H1 (cell line): ENCODE data around the gene MNAT1. TPM values are rescaled to one million over a fixed set of nuclear protein-coding genes. Genes with fewer than 3 reads are reported as not detected.

ENCODE experiments used
- CTCF ChIA-PET: fragments of 300-600 bp; sonication (Branson Sonifier 250); formaldehyde crosslinking; loops from one replicate; lab custom pipeline; 2021; ENCODE audit not compliant: partially characterized antibody; lab: Charles Lee
- POLR2A ChIA-PET: fragments of 300-600 bp; sonication (Branson Sonifier 250); formaldehyde crosslinking; loops from one replicate; lab custom pipeline; 2021; ENCODE audit warnings: inconsistent platforms; ENCODE audit not compliant: partially characterized antibody; lab: Charles Lee
- DNase-seq, 2 experiments: peaks; one replicate each; pipeline versions ENCODE4 v3.0.0 to v3.0.0-alpha.2; 2010 to 2022; ENCODE audit warnings: low spot score in 2 of 2, low read depth in 1 of 2, mixed read lengths in 1 of 2
- FAIRE-seq: peaks from 2 replicates; lab custom pipeline; 2011; peaks lifted over from hg19 to GRCh38; lab: Jason Lieb, UNC
- H2AFZ ChIP-seq: 2 replicates; pipeline ENCODE4 v1.8.1; 2012; ENCODE audit warnings: low read length, inconsistent platforms
- H2AK5ac ChIP-seq: 2 replicates; pipeline ENCODE4 v1.6.1; 2013; ENCODE audit warnings: low read depth, low read length
- H2BK120ac ChIP-seq: replicated peaks from 2 replicates; pipeline ENCODE3; 2013; ENCODE audit warnings: low read depth, low read length, inconsistent platforms
- H2BK12ac ChIP-seq: 2 replicates; pipeline ENCODE4 v1.6.1; 2013; ENCODE audit warnings: low read depth, low read length
- H2BK15ac ChIP-seq: 2 replicates; pipeline ENCODE4 v1.6.1; 2013; ENCODE audit warnings: low read length
- H2BK20ac ChIP-seq: 2 replicates; pipeline ENCODE4 v1.6.1; 2013; ENCODE audit warnings: low read length
- H2BK5ac ChIP-seq: 2 replicates; pipeline ENCODE4 v1.6.1; 2013; ENCODE audit warnings: low read depth, low read length
- H3K14ac ChIP-seq: 2 replicates; pipeline ENCODE4 v1.6.1; 2013; ENCODE audit warnings: inconsistent platforms; ENCODE audit not compliant: insufficient read length
- H3K18ac ChIP-seq: 2 replicates; pipeline ENCODE4 v1.6.1; 2013; ENCODE audit warnings: low read length; ENCODE audit errors: extremely low read depth
- H3K23ac ChIP-seq: 2 replicates; pipeline ENCODE4 v1.6.1; 2013; ENCODE audit warnings: inconsistent platforms; ENCODE audit not compliant: insufficient read length
- H3K23me2 ChIP-seq: 2 replicates; pipeline ENCODE4 v1.6.1; 2013; ENCODE audit warnings: low read depth, low read length
- H3K27ac ChIP-seq: 2 replicates; pipeline ENCODE4 v1.6.1; 2011; ENCODE audit warnings: low read depth, low read length, inconsistent platforms
- H3K27me3 ChIP-seq, 4 experiments: replicated peaks in 1 of 4; 1 replicate in 1 of 4; 2 replicates in 3 of 4; pipeline versions ENCODE4 v1.6.1 to v1.8.1; 2011 to 2013; ENCODE audit warnings: low read length in 3 of 4, mild to moderate bottlenecking in 3 of 4, inconsistent platforms in 2 of 4, mixed read lengths in 2 of 4, moderate library complexity in 1 of 4; ENCODE audit not compliant: control insufficient read depth in 3 of 4, insufficient read depth in 3 of 4; ENCODE audit errors: extremely low read depth in 1 of 4
- H3K36me3 ChIP-seq, 4 experiments: 2 replicates each; pipeline versions ENCODE4 v1.6.1 to v1.8.1; 2011 to 2013; ENCODE audit warnings: mild to moderate bottlenecking in 4 of 4, low read length in 3 of 4, moderate library complexity in 2 of 4, control low read depth in 1 of 4, inconsistent platforms in 1 of 4; ENCODE audit not compliant: insufficient read depth in 4 of 4, control insufficient read depth in 2 of 4
- H3K4ac ChIP-seq: replicated peaks from 2 replicates; pipeline ENCODE3; 2013; ENCODE audit warnings: low read length, low read depth, mixed read lengths, inconsistent platforms; ENCODE audit not compliant: insufficient read length
- H3K4me1 ChIP-seq, 4 experiments: replicated peaks in 1 of 4; 1 replicate in 1 of 4; 2 replicates in 3 of 4; pipeline versions ENCODE4 v1.6.1 to v1.8.1; 2011 to 2013; ENCODE audit warnings: low read length in 3 of 4, inconsistent platforms in 2 of 4, mixed read lengths in 1 of 4; ENCODE audit not compliant: insufficient read depth in 4 of 4, control insufficient read depth in 3 of 4
- H3K4me2 ChIP-seq, 2 experiments: 2 replicates each; pipeline versions ENCODE4 v1.6.1 to v1.8.1; 2011 to 2013; ENCODE audit warnings: low read depth in 2 of 2, low read length in 2 of 2, control low read depth in 1 of 2, inconsistent platforms in 1 of 2, mild to moderate bottlenecking in 1 of 2; ENCODE audit not compliant: insufficient read depth in 1 of 2
- H3K4me3 ChIP-seq, 4 experiments: fragments of 200-600, 300-600 bp in 1 of 4; sonication (generic), shearing (Covaris generic), sonication (Bioruptor Twin) in 1 of 4; 2 replicates each; pipeline versions ENCODE4 v1.5.1 to v1.8.1; 2011 to 2016; ENCODE audit warnings: low read length in 4 of 4, low read depth in 3 of 4, control low read depth in 2 of 4, inconsistent platforms in 2 of 4, mild to moderate bottlenecking in 2 of 4, mixed read lengths in 1 of 4, moderate library complexity in 1 of 4; ENCODE audit not compliant: insufficient read depth in 2 of 4; ENCODE audit errors: extremely low read depth in 1 of 4
- H3K56ac ChIP-seq: replicated peaks from 2 replicates; pipeline ENCODE3; 2013; ENCODE audit warnings: low read depth, mild to moderate bottlenecking, mixed read lengths, low read length, inconsistent platforms; ENCODE audit not compliant: insufficient read length
- H3K79me1 ChIP-seq: 2 replicates; pipeline ENCODE4 v1.6.1; 2013; ENCODE audit warnings: low read depth, low read length, control low read depth
- H3K79me2 ChIP-seq, 2 experiments: 2 replicates each; pipeline versions ENCODE4 v1.6.1 to v1.8.1; 2012 to 2013; ENCODE audit warnings: low read length in 2 of 2, mild to moderate bottlenecking in 2 of 2, inconsistent platforms in 1 of 2; ENCODE audit not compliant: insufficient read depth in 2 of 2, control insufficient read depth in 1 of 2
- H3K9ac ChIP-seq, 4 experiments: replicated peaks in 1 of 4; 1 replicate in 1 of 4; 2 replicates in 3 of 4; pipeline versions ENCODE4 v1.6.1 to v1.8.1; 2011 to 2013; ENCODE audit warnings: low read depth in 3 of 4, low read length in 3 of 4, control low read depth in 2 of 4, mild to moderate bottlenecking in 2 of 4, moderate library complexity in 2 of 4, inconsistent platforms in 1 of 4; ENCODE audit errors: extremely low read depth in 1 of 4
- H3K9me3 ChIP-seq, 2 experiments: 2 replicates each; pipeline versions ENCODE4 v1.6.1 to v1.8.1; 2012 to 2013; ENCODE audit warnings: mild to moderate bottlenecking in 2 of 2, moderate library complexity in 2 of 2, control low read depth in 1 of 2, inconsistent platforms in 1 of 2, low read depth in 1 of 2, low read length in 1 of 2, mixed read lengths in 1 of 2; ENCODE audit not compliant: insufficient read depth in 2 of 2
- H4K20me1 ChIP-seq, 2 experiments: replicated peaks in 1 of 2; 2 replicates each; pipeline versions ENCODE3 to v1.8.1; 2011 to 2013; ENCODE audit warnings: inconsistent platforms in 2 of 2, low read length in 2 of 2, mild to moderate bottlenecking in 1 of 2; ENCODE audit not compliant: insufficient read depth in 2 of 2, control insufficient read depth in 1 of 2
- H4K5ac ChIP-seq: 2 replicates; pipeline ENCODE4 v1.6.1; 2013; ENCODE audit warnings: low read length, low read depth, mixed read lengths, inconsistent platforms; ENCODE audit not compliant: insufficient read length
- H4K8ac ChIP-seq: 2 replicates; pipeline ENCODE4 v1.8.0; 2013; ENCODE audit warnings: mild to moderate bottlenecking, moderate library complexity, low read length, inconsistent platforms; ENCODE audit not compliant: insufficient read depth; ENCODE audit errors: extremely low read depth
- H4K91ac ChIP-seq: replicated peaks from 2 replicates; pipeline ENCODE3; 2013; ENCODE audit warnings: low read length, mixed read lengths, inconsistent platforms; ENCODE audit not compliant: insufficient read length
- ATF2 ChIP-seq: IDR thresholded peaks from 2 replicates; pipeline ENCODE4 v1.6.1; 2012; ENCODE audit warnings: low read length, inconsistent platforms
- BRCA1 ChIP-seq: IDR thresholded peaks from 2 replicates; pipeline ENCODE4 v1.6.1; 2012; ENCODE audit warnings: low read depth, low read length, improper control_type of control experiment
- CHD2 ChIP-seq: IDR thresholded peaks from 2 replicates; pipeline ENCODE4 v1.6.1; 2012; ENCODE audit warnings: low read length, improper control_type of control experiment
- GTF2F1 ChIP-seq: IDR thresholded peaks from 2 replicates; pipeline ENCODE4 v1.6.1; 2012; ENCODE audit warnings: low read depth, low read length, improper control_type of control experiment, borderline replicate concordance
- POLR2A ChIP-seq, 2 experiments: IDR thresholded peaks; 1 replicate in 1 of 2; 2 replicates in 1 of 2; pipeline ENCODE4 v1.6.1; 2011; ENCODE audit warnings: low read depth in 2 of 2, low read length in 2 of 2, mild to moderate bottlenecking in 2 of 2; ENCODE audit errors: control extremely low read depth in 1 of 2
- TAF1 ChIP-seq: IDR thresholded peaks from 2 replicates; pipeline ENCODE4 v1.6.1; 2011; ENCODE audit warnings: mild to moderate bottlenecking, low read depth, low read length
- YY1 ChIP-seq: IDR thresholded peaks from 2 replicates; pipeline ENCODE4 v1.6.1; 2011; ENCODE audit warnings: low read depth, mild to moderate bottlenecking, low read length
- WGBS, 2 experiments: shearing (Covaris generic) in 1 of 2; methylation state at CpG; one replicate each; pipeline versions ENCODE4 v1.1.6 to v1.1.7; 2013 to 2015; ENCODE audit warnings: low lambda C conversion rate in 2 of 2, mixed read lengths in 2 of 2, inconsistent platforms in 1 of 2, low coverage in 1 of 2, missing lambda C conversion rate in 1 of 2; ENCODE audit not compliant: insufficient replicate concordance in 2 of 2, insufficient coverage in 1 of 2, insufficient read length in 1 of 2; ENCODE audit errors: extremely low coverage in 1 of 2, missing lambda C conversion rate in 1 of 2; 5-methylcytosine and 5-hydroxymethylcytosine counted together
- long read RNA-seq, 2 experiments: library from RNA in 1 of 2; library from capped mRNA in 1 of 2; stranded (forward); transcript quantifications; one replicate each; pipeline ENCODE4 v2.0.0, GENCODE V29; 2021; ENCODE audit warnings: inconsistent platforms in 1 of 2
- polyA minus RNA-seq, 3 experiments: library from RNA; depleted of rRNA, polyadenylated mRNA; stranded (reverse); fragments of >200 nt; gene quantifications; 1 replicate in 2 of 3; 2 replicates in 1 of 3; pipeline ENCODE4 v1.2.3, GENCODE V29; 2011
- polyA plus RNA-seq, 7 experiments: library from polyadenylated mRNA; depleted of rRNA in 3 of 7; stranded (reverse) in 5 of 7; unstranded in 2 of 7; fragments of >200 nt in 5 of 7; fragments of 200-250 nt in 2 of 7; gene quantifications; 1 replicate in 5 of 7; 2 replicates in 1 of 7; 4 replicates in 1 of 7; pipeline versions ENCODE4 v1.2.1 to v1.2.3, GENCODE V29; 2011 to 2013; ENCODE audit warnings: missing spikeins in 2 of 7, mixed read lengths in 2 of 7
- total RNA-seq: library from RNA; stranded (reverse); fragmentation: NEBNext Ultra II Directional; extraction: Animal tissue kit (Norgen Biotek cat#: 25700); gene quantifications from 2 replicates; pipeline ENCODE4 v1.2.1, GENCODE V29; 2021

The MNAT1 gene
- total RNA-seq (52.0 and 52.1 TPM in 2 replicates), polyA plus RNA-seq (2011; rRNA removed) (19.1 and 34.7 TPM in 2 replicates), polyA minus RNA-seq (2011; rRNA and poly(A)+ RNA removed) (35.8 and 47.3 TPM in 2 replicates)
- polyA plus RNA-seq (2011; cell fraction: cytosol; rRNA removed): 30.4 TPM
- polyA plus RNA-seq (2011; cell fraction: nucleus; rRNA removed): 15.5 TPM
- polyA plus RNA-seq (2012, experiment 1 of 2): 28.1 to 35.5 TPM (median 31.2 TPM) in 4 replicates
- 2.4 TPM for polyA plus RNA-seq (2012, experiment 2 of 2)
- polyA plus RNA-seq (2013, experiment 1 of 2): 49.7 TPM
- 51.1 TPM for polyA plus RNA-seq (2013, experiment 2 of 2)
- 16.8 TPM for polyA minus RNA-seq (2011; cell fraction: cytosol; rRNA and poly(A)+ RNA removed)
- polyA minus RNA-seq (2011; cell fraction: nucleus; rRNA and poly(A)+ RNA removed): 60.9 TPM
- long read RNA-seq, experiment 1, transcript MNAT1-201 (8 exons, 2,635 nt): major isoform, 17 of 29 reads
- long read RNA-seq, experiment 1, partial matches to known transcripts: 6 of 29 reads
- long read RNA-seq, experiment 1, other reads (novel, unspliced or antisense): 5 of 29 reads
- long read RNA-seq, experiment 2, transcript MNAT1-201 (8 exons, 2,635 nt): major isoform, 105 of 126 reads
- long read RNA-seq, experiment 2, partial matches to known transcripts: 4 of 126 reads
- long read RNA-seq, experiment 2, other reads (novel, unspliced or antisense): 14 of 126 reads

GRCh38 chr14:60734465-60735242 lies at the start of gene MNAT1:
TSS of gene MNAT1 (plus strand) at chr14:60734761. CDS start at chr14:60734863, 102 bp downstream.
- Histone ChIP-seq H2AFZ (peak within 1 kb of the TSS; percentile 99), H3K27me3 (no peaks in the 10 kb centered on the region), H3K23me2 (peaks cover 5% of the 10 kb centered on the region), H3K4ac (peak within 1 kb of the TSS; percentile 45), H2AK5ac (no peak within 1 kb of the TSS), H4K8ac (peak within 1 kb of the TSS; percentile 99; the same call in 1 of the 2 replicates), H3K23ac (no peak within 1 kb of the TSS), H2BK120ac (no peak within 1 kb of the TSS), H4K91ac (peak within 1 kb of the TSS; percentile 76), H2BK15ac (no peak within 1 kb of the TSS), H3K4me1 (no peaks in the 10 kb centered on the region; a peak in 3 of 7 replicates), H2BK5ac (peak within 1 kb of the TSS; percentile 91), H2BK20ac (no peak within 1 kb of the TSS), H3K9me3 (no peaks in the 10 kb centered on the region), H3K36me3 (no peaks in the 10 kb centered on the region), H3K18ac (peak within 1 kb of the TSS; percentile 93), H4K5ac (peak within 1 kb of the TSS; percentile 51), H3K79me2 (peaks cover 7 to 49% of the 10 kb centered on the region in 2 experiments), H4K20me1 (no peaks in the 10 kb centered on the region), H3K14ac (no peak within 1 kb of the TSS), H2BK12ac (peak within 1 kb of the TSS; percentile 81; the same call in 1 of the 2 replicates), H3K4me3 (peak within 1 kb of the TSS; percentile 69 to 99 (median 92)), H3K9ac (peak within 1 kb of the TSS; percentile 62 to 93 (median 87)), H3K79me1 (no peaks in the 10 kb centered on the region), H3K27ac (peak within 1 kb of the TSS; percentile 88), H3K56ac (peak within 1 kb of the TSS; percentile 42), H3K4me2 (peak within 1 kb of the TSS; percentile 81 to 96)
- 6% methylated on average over 33 of the region's 33 CpGs; no CpG with 5 or more reads in 1 of the 2 experiments for WGBS, 2 experiments
- ChIA-PET POLR2A (interaction anchor here (3.7 kb wide), 1 partner anchor 12 kb away, joined by 21 read pairs; the partner anchor contains the start of gene SIX4), CTCF (interaction anchor here (1.8 kb wide), 1 partner anchor 78 kb away, joined by 3 read pairs; no protein-coding TSS in a partner anchor)
- FAIRE-seq: peak; percentile 36
- DNase-seq: peak in 1 of 2 experiments; percentile 92
- TF ChIP-seq ATF2: peak; percentile 42; the same call in 1 of the 2 replicates
- no peak for TF ChIP-seq CHD2
- TF ChIP-seq POLR2A (IDR thresholded peaks at IDR 0.05; ENCODE audit: control extremely low read depth in 1 of 2, low read depth in 2 of 2, low read length in 2 of 2): peak; percentile 72 to 95
- TF ChIP-seq BRCA1: no peak
- peak; percentile 99 for TF ChIP-seq TAF1
- TF ChIP-seq GTF2F1: peak; percentile 69; the same call in 1 of the 2 replicates
- peak; percentile 72 for TF ChIP-seq YY1
